NCI-H345 treated with DMSO at 0.1 percent for 48 hours (cell line): ENCODE measurements around the gene SPCS3.
"Not testable (repeated sequence)": the region's sequence is repeated elsewhere in the genome, so short reads cannot be mapped to it uniquely, and the experiment has no call there.

Source experiments
- DNase-seq: peaks from one replicate; lab custom pipeline; 2025; ENCODE audit not compliant: unreplicated experiment; lab: John Stamatoyannopoulos, UW

The SPCS3 gene

DNA sequence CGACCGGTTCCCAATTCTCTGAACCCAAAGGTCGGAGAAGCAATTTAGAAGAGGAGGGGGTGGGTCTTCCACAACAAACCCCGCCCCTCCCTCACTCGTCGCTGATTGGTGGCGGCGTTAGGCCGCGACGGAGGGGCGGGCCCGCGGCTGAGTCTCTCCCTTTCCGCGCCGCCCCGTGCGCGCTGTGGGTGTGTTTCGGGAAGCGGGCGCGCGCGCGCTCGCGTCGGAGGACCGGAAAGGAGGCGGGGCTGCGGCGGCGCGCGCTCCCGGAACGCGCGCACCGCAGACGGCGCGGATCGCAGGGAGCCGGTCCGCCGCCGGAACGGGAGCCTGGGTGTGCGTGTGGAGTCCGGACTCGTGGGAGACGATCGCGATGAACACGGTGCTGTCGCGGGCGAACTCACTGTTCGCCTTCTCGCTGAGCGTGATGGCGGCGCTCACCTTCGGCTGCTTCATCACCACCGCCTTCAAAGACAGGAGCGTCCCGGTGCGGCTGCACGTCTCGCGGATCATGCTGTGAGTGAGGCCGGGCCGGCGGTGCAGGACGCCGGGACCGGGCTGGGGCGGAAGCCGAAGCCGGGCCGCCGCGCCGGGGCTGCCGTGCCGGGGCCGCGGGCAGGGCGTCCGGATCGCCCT lies at the start of gene SPCS3:
Gene SPCS3 (plus strand): TSS at position 263 of the 636 bp plus-strand sequence. CDS start 111 bp downstream, at position 374.
- peak; percentile 73 for DNase-seq

DNA sequence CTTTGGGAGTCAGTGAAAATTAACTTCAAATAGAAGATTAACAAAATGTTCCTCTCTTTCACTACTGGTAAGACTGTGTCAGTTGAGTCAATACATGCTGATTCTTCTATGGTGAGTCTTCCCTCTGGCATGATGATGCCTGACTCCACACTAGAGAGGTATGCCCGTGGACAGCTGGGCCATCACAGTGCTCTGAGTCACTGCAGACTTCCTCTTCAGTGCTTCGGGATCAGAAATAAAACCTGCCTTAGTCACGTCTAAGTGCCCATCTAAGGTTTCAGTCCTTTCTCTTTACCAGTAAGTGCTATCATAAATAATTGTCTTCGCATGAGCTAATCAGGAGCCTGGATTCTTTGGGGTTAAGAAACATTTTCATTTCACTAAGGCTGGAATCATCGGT lies 49.1 kb upstream of the SPCS3 start:
- DNase-seq = no peak

DNA sequence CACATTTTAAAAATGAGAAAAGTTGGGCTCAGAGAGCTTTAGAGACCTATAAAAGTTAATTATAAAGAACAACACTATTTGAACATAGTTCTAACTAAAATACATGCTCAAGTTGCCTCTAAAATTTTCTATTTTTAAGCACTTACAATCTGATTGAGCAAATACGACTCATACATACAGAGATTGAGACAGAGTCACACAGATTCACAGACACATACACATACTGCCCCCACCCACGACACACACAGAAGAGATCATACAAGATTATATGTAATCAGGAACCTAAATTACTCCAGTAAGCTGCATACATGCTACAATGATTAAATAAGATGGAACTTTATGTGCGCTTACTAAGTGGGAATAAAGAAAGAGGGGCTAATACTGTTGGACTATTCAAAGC lies 48.0 kb upstream of the SPCS3 start:
- no peak for DNase-seq

DNA sequence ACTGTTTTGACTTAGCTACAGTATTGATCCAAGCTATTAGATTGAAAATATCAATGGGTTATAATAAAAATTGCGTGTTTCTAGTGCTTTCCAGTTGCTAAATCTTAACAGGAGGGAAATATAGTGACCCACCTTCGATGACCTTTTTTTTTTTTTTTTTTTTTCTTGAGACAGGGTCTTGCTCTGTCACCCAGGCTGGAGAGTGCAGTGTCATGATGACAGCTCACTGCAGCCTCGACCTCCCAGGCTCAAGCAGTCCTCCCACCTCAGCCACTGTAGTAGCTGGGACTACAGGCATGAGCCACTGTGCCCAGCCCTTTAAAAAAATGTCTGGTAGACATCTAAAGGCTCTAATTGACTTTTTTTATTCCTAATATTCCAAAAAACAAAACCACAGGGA lies 47.0 kb upstream of the SPCS3 start:
- no peak for DNase-seq

DNA sequence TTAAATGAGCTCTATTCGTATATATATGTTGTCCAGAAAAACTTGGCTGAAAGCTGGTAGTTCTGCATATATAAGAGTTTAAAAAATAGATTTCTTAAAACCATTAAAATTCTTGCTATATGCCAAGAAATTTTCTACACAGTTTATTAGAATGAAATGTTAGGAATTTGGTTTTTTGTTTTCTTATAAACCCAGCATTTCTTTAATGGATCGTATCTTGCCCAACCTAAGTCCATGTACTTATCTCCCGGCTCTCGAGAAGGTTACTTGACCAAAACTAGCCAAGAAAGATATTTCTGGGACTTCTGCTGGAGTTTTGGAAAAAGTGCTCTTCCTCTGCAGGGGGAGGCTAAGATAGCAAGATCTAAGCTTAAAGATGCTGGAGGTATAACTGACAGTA lies 46.0 kb upstream of the SPCS3 start:
- DNase-seq = no peak

DNA sequence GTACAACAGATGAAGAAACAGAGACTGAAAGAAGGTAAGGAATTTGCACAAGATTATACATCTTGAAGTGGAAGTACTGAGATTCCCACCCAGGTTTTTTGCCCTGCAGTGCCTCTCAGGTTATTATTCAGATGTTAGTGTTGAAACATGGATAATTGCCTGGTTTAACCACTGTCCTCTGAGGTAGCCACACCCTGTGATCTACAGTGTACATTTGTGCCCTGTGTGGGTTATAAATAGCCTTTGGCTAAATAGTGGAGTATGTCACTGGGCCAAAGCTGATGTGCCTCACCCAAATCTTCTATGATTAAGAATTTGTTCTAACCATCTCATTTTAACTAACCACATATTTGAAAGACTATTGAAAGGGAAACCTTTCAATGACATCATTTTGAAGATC lies 45.3 kb upstream of the SPCS3 start:
- DNase-seq = no peak

DNA sequence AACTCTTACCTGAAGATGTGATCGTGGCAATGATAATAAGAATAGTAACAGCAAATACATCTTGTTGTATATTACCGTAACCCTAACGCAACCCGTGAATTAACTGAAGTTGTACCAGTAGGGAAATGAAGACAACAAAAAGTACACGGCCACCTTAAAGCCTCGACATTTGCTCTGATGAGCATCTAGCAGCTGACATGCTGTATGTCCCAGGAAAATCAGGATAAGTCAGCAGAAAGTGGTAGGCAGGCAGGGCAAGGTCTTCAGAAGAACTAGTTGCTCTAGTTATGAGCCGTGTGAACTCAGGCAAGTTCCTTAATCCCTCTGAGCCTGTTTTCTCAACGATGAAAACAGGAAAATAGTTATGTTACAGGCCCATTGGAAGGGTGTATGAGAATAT lies 43.1 kb upstream of the SPCS3 start:
- no peak for DNase-seq

DNA sequence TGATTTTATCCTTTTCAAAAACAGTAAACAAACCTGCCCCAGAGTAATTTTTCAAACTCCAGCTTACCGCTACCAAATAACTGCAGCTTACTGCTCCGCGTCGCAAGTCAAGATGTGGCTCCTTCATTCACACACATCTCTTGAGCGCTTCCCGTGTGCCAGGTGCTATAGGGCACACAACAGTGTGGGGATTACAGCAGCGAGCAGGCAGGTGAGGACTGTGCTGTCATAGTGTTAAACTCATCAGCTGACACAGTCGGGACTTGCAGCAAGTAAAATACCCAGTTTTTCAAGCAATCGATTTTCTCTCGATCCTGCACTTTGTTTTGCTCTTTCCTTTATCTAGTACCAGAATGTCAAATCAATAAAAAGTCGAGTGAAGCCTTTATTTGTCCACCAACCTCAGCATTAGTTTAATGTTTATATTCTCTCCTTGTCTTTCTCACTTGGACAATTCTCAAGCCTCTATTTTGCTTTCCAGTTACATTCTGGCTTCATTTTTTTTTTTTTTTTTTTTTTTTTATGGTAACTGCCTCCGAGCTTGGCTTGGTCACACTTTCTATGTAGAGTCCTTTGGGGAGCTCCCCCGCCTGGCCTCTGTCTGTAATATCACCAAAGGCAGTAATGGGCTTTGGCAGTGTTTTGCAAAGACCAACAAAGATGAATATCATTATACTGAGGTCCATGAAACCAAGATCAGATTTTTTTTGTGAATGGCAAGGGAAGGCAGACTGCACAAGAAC lies 42.4 kb upstream of the SPCS3 start:
- peak; percentile 10 for DNase-seq

DNA sequence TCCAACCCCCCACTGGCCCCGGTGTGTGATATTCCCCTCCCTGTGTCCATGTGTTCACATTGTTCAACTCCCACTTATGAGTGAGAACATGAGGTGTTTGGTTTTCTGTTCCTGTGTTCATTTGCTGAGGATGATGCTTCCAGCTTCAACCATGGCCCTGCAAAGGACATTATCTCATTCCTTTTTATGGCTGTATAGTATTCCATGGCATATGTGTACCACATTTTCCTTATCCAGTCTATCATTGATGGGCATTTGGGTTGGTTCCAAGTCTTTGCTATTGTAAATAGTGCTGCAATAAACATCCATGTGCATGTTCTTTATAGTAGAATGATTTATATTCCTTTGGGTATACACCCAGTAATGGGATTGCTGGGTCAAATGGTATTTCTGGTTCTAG lies 40.2 kb upstream of the SPCS3 start:
- DNase-seq = not testable (repeated sequence)

DNA sequence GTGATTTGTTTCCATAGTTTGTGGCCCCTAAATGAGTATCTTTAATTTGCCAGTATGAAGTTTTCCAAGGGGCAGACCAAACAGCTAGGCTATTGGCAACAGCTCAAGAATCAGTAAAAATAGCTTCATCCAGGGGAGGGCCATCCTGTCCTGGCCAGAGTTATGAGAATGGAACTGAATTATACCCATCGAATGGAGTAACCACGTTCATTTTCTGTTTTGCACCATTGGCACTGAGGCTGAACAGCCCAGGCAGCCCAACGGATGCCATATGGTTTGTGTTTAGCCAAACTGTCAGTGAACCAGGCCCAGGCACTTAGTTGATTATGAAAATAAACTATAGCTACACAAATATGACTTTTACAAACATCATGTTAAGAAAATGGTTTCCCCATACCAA lies 33.0 kb upstream of the SPCS3 start:
- no peak for DNase-seq

DNA sequence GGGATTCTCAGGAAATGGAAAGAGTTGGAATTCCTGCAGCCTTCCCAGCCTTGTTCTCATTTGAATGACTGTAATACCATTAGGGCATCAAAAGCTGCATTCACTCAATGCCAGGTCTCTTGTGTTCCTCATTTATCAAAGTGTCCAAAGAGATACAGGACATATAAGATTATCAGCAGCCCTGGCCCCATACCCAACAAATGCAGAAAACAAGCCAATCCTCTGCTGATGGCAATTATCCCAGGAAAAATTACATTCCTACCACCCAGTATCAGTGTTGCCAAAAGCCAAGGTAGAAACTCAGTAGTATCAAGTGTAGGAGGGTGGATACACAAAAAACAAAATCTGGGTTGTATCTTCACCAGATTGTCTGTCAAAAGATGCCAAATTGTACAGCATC lies 32.2 kb upstream of the SPCS3 start:
- DNase-seq = no peak

DNA sequence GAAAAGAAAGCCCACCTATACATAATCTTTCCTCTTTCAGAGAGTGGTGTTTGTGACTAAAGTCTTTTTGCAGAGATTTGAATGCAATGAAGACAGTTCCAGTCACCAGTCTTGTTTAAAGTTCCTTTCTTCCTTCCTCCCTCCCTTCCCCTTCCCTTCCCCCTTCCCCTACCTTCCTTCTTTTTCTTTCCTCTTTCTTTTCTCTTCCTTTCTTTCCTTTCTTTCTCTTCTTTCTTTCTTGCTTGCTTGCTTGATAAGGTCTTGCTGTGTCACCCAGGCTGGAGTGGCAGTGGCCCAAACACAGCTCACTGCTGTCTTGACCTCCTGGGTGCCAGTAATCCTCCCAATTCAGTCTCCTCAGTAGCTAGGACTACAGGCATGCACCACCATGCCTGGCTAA lies 31.7 kb upstream of the SPCS3 start:
- DNase-seq = no peak

DNA sequence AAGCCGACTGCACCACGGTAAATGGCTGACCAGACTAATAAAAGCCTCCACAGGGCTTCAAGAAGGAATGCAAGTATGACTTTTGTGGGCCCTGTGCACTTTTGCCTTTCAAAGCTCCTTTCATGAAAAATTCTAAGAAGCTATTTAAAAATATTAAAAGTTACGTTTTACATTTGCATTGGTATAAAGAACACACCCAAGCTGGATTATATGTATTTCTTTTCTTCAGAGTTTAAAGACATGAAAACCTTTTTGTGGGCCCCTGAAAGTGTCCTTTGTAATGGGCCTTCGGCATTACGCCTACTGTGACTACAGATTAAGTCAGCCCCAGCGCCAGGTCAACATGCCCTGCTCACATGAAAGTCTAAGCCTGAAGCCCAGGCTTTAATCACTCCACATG lies 30.2 kb upstream of the SPCS3 start:
- no peak for DNase-seq

DNA sequence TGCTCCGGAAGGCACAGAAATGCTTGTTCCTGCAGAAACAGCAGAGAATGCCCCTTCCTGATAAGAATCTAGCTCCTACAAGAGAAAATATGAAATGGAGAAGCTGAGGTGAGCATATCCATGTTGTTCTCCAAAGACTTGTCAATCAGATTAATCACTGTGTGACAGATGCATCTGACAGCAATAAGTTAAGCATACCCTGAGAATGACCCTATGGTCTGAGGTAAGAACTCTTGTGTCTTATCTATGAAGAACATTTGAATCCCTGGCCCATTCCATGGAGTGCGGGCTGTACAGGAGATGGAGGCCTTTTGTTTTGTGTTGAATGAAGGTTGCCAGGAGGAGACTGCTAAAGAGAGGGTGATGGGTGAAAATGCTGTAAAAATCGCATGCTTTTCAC lies 29.2 kb upstream of the SPCS3 start:
- no peak for DNase-seq

DNA sequence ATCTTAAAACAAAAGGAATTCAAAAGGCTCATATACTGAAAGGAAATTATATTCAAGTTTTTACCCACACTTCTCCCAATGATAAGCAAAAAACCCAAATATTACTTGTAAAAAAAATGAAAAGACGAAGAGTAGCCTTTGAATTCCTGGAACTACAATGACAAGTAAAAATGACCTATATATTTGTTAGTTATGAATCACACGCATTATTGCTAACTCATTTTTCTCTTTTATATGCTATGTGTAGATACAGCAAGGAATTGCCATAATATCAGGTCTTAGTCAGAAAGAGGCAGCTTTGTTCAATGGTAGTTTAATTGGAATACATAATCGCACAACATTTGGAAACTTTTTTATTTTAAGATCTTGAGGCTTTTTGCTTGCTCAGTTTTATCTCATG lies 28.0 kb upstream of the SPCS3 start:
- DNase-seq = no peak

DNA sequence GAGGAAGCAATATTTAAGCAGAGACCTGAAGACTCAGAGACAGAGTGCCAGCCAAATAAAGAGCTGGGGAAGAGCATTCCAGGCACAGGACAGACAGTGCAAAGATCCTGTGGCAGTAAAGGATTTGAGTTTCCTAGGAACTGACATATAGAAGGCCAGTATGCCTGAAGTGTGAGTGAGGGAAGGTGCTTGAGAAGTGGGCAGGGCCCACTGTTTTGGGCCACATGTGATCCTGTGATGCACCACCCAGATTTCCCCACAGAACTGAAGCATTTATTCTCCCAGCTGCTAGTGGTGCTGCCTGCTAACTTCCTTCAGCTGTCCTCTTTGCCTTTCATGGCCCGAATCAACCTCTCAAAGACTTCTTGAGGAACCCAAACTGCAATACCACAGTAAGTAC lies 26.8 kb upstream of the SPCS3 start:
- no peak for DNase-seq

DNA sequence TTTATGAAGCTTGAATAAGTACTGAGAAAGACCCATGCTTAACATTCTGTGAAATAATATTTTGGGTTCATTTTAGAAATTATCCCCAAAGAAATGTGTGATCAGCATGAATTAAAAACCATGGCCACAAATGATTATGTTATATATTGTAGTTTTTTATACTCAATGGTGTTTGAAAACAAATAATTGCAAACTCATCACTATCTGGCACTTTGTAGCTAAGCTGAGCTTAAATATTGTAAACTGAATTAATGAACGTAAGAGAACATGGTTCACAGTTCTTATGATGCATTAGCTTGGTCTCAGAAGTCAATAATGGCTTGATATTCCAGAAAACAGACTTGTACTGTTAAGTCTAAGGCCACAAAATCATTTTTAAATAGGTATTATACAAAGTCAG lies 26.1 kb upstream of the SPCS3 start:
- DNase-seq = no peak

DNA sequence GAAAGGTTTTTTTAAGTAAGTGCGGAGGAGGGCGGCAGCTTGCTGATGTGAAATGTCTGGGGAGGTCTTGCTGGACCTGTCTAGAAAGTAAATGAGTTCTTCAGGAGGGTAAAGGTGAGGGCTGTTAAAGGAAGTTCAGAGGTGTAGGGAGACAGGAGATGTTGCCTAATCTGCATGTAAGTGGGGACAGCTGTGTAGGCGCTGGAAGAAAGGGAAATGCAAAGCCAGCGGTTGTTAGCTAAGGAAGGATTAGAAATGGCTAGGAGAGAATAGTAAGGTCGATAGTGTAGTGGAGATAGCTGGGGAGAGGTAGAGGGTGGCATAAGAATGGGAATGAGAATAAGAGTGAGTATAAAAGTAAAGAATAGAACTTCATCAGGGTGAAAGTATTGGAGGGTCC lies 23.9 kb upstream of the SPCS3 start:
- DNase-seq = not testable (repeated sequence)

DNA sequence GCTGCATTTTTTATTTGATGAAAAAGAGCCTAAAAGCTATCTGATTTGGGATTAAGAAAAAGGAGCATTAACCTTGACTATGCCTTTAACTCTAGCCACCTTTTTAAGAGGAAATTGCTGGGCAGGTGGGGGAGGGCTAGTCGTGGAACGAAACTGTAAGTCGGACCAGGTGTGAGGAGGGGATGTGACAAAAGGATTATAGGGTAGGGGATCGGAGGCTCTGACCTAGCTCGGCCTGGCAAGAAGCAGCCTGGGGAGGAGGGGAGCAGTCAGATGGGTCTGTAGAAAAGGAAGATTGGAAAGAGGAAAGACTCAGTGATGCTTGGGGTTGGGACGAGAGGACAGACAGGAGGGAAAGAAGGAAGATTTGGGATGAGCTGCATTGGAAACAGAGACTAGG lies 21.1 kb upstream of the SPCS3 start:
- no peak for DNase-seq

DNA sequence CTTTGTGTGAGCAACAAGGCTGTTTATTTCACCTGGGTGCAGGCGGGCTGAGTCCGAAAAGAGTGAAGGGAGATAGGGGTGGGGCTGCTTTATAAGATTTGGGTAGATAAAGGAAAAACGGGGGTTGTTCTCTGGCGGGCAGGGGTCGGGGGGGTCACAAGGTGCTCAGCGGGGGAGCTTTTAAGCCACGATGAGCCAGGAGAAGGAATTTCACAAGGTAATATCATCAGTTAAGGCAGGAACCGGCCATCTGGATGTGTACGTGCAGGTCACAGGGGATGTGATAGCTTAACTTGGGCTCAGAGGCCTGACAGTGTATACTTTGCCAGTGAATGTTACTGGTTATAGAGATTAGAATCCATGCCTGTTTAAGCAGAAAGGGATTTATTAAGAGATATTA lies 19.7 kb upstream of the SPCS3 start:
- DNase-seq = no peak

DNA sequence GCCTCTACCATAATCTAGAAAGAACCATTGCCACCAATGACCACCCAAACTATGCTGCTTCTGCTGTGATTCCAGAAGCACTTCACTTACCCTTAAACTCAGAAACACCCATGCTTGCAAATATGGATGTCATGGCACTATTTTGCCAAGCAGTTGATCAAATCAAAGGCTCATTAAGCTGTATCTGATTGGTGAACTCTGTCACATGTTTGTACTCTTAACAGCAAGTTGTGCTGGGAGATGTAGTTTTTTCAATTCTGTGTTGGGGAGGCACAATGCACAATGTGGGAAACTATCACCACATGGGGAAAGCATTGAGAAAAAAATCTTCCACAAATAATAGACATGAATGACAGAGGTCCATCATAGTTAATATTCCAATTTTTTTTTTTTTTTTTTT lies 19.2 kb upstream of the SPCS3 start:
- DNase-seq = no peak

DNA sequence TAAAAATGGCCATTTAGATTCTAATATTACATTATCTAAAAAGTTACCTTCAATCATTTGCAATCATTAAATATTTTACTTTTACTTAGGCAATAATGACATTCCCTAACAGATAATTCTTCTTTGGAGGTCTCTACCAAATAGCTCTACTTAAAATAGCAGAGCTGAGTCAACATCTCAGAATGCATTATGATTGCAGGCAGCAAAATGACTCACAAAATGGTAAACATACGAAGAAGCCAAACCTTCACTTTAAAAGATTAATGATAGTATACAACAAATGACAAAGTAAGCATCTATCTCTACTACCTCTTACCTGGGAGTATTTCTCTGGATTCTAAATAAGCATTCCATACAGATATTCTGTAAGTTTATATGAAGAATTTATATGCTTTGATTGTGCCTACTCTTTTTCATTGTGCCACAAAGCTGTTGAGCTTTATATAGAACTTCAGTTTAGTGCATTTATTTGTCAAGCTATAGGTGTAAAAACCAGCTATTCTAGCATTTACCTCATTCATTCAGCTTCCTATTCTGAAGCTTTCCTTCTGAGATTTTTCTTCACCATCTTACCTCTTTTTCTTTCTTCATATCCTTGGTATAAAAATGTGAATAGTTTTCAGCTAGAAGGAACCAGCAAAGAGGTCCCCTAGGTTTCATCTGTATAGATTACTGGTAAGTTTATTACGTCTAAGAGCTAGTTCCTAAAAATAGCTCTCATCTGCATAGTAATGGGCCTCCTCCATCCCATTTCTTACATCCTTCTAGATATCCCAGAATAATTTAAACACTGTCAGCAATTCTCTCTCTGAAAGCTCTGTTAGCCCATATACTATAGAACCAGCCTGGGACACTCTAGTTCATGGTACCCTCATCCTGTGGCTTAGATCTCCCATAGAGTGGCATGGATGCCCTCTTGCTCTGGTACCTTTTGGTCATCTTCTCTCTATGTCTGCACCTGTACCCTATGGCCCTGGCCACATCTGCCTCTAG lies 17.2 kb upstream of the SPCS3 start:
- no peak for DNase-seq
